SKM-1 treated with dmso at 0.1 percent for 144 hours (cell line): ENCODE measurements around the gene ERC1.

Source experiments
- DNase-seq: peaks from one replicate; lab custom pipeline; 2025; ENCODE audit not compliant: unreplicated experiment; lab: John Stamatoyannopoulos, UW

The ERC1 gene

DNA sequence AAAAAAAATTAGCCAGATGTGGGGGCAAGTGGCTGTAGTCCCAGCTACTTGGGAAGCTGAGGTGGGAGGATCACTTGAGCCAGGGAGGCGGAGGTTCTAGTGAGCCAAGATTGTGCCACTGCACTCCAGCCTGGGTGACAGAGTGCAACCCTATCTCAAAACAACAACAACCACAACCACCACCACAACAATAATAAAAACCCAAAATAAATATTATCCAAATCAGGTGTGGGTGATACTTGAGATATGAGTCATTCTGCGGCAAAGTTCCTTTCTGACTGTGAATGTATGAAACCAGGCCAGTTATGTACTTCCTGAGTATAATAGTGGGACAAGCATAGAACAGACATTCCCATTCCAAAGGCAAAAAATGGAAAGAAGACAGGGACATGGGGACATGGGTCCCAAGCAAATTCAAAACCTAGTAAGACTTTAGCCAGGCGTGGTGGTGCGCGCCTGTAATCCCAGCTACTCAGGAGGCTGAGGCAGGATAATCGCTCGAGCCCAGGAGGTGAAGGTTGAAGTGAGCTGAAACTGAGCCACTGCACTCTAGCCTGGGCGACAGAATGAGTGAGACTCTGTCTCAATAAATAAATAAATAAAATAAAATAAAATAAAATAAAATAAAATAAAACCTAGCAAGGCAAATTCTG, 9.7 kb upstream of the ERC1 start:
- DNase-seq, result no peak

GRCh38 chr12:981961-982360, 9.1 kb upstream of the ERC1 start:
- DNase-seq, result no peak

DNA sequence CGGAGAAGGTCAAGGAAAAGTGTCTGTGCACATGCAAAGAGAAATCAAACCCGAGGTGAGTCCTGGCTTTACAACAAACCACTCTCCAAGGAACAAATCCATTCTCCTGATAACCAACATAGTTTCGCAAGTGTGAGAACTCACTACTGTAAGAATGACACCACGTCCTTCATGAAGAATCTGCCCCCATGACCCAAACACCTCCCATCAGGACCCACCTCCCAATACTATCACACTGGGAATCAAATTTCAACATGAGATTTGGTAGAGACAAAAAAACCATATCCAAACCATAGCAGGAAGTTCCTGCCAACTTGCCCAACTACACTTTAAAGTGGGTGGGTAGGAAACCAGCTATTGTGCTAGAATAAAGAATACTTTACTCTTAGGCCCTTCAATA, 2.4 kb upstream of the ERC1 start:
- no peak for DNase-seq

DNA sequence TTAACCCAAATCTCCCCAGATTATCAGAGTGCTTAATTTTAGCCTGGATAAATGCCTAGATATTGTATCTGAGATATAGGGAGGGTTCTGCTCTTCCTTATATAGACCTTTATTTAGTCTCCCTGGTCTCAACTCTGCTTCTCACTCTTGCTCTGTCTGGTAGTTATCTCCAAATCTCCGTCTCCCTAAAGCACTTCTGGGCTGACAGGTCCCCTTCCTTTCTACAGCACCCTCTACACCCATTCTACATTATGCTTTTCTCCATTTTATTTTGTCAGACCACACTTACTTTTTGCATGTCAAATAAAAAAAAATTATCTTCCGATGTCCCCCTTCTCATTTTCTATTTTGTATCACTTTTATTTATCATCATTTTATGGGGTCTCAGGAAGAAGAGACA, 2.0 kb upstream of the ERC1 start:
- no peak for DNase-seq

- no peak for DNase-seq
These were observed 1.0 kb upstream of the ERC1 start for GRCh38 chr12:989751-990660.

GRCh38 chr12:991350-992333, 619 bp downstream of the ERC1 start:
- peak; percentile 47 for DNase-seq

DNA sequence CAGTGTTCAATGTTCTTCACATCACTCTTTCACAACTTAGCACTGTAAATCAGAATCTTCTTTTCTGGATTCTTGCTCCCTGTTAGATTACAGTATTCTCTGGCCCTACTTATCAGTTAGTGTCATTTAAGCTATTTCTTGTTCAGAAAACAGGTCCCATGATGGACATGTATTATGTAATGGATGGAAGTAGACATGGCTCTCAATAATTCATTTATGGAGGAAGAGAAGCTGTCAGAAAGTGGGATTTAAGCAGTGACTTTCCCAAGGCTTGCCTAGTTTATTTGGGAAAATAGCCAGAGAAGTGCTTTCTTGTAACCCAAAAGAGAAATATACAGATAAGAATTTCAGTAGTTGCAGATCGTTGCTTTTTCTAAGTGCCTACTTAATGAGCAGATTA, 1.6 kb downstream of the ERC1 start:
- DNase-seq, result no peak

DNA sequence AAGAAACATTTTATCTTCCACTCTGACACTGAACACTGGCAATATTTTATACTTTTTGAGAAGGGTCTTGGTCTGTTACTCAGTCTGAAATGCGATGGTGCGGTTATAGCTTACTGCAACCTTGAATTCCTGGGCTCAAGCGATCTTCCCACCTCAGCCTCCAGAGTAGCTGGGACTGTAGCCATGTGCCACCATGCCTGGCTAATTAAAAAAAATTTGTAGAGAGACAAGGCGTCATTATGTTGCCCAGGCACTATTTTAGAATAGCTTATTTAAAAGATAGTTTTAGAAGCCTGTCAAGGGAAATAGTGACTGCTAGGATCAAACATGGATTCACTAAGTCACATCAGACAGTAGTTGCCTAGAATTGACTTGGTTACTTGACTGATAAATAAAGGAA, 5.9 kb downstream of the ERC1 start:
- no peak for DNase-seq

- no peak for DNase-seq
These were observed 6.5 kb downstream of the ERC1 start for GRCh38 chr12:997505-997904.

DNA sequence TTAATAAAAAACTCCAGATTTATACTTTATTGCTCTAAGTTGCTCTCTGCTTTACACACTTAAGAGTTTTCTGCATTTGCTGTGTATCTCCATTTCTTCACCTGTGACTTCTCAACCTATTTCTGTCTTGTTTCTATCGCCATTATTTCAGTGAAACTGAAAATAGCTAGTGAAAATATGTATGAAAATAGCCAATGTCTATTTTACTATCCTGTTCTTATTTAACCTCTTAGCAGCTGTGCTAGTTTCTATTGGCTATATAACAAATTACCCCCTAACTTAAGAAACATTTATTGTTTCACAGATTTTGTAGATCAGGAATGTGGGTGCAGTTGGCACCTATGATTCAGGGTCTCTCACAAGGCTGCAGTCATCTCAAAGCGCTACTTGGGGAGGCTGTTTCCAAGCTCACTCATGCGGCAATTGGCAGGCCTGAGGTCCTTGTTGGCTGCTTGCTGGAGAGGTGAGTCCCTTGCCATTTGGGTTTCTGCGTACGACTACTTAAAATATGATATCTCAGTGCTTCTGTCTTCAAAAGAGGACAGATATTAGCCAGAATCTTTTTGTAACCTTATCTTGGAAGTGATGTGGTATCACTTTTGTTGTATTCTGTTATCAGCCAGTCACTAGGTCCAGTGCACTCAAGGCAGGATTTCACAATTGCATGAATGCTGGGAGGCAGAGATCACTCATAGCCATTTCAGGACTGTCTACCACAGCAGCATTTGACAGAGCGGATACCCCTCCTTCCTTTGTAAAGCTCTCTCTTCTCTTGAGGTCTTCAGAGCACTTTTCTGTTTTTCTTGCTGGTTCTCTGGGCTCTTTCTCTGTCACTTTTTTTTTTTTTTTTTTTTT, 7.2 kb downstream of the ERC1 start:
- DNase-seq, result no peak

GRCh38 chr12:999736-1000135, 8.7 kb downstream of the ERC1 start:
- DNase-seq, result peak; percentile 58

DNA sequence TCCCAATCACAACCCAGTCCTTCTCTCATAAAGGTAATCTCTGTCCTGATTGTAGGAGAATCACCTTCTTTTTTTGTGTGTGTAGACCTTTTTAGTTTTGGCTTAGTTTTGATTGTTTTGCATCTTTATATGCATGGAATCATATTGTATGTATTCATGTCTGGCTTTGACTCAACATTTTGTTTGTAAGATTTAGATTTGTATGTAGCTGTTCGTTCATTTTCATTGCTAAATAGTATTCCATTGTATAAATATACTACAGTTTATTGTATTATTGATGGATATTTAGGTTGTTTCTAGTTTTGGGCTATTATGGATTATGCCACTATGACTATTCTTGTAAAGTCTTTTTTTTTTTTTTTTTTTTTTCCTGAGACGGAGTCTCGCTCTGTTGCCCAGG, 10.5 kb downstream of the ERC1 start:
- no peak for DNase-seq

DNA sequence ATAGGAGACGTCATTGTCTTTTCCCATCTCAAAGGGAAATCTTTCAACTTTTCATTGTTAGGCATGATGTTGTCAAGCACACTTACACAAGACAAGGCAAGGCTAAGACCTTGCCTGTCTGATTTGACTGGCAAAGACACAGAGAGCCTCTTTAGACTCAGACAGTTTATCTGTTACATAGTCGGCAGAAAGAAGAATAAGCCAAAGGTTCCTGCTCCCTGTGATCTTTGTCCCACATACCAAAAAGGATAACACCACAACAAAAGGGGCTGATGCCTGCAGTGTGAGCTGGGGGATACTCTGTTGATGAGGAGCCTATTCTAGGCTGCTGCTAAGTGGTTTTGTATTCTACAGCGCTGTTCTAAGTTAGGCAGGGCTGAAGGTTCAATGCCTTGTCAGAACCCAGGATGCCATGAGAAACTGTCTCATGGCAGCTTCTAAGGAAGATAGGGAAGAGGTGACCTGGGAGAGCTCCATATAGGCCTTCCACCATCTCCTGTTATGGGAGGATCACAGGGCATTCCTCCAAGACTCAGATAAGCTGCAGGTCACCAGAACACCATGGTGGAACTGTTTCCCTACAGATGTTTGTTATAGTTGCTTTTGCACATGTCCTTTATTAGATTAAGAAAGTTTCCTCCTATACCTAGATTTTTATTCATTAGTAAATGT, 12.7 kb downstream of the ERC1 start:
- no peak for DNase-seq

DNA sequence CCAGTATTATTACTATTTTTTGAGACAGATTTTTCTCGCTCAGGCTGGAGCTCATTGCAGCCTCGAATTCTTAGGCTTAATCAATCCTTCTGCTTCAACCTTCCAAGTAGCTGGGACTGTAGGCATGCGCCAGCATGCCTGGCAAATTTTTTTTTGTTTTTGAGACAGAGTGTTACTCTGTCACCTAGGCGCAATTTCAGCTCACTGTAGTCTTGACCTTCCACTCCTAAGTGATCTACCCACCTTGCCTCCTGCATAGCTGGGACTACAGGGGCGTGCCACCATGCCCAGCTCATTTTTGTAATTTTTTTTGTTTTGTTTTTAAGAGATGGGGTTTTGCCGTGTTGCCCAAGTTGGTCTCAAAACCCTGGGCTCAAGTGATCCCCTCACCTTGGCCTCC, 15.2 kb downstream of the ERC1 start:
- no peak for DNase-seq

DNA sequence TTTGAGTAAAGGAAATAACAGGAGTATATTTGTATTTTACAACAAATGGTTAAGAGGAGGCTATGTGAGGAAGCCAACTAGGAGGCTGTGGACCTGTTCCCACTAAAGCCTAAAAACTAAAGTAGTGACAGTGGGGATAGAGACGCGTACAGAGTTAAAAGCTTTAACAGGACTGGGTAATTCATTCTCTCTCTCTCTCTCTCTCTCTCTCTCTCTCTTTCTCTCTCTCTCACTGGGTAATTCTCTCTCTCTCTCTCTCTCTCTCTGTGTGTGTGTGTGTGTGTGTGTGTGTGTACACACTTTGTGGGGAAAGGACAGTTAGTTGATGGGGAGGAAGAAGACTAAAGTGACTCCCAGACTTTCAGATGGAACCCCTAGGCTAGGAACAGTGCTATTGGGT, 16.3 kb downstream of the ERC1 start:
- no peak for DNase-seq

GRCh38 chr12:1007994-1008393, 17.0 kb downstream of the ERC1 start:
- no peak for DNase-seq

DNA sequence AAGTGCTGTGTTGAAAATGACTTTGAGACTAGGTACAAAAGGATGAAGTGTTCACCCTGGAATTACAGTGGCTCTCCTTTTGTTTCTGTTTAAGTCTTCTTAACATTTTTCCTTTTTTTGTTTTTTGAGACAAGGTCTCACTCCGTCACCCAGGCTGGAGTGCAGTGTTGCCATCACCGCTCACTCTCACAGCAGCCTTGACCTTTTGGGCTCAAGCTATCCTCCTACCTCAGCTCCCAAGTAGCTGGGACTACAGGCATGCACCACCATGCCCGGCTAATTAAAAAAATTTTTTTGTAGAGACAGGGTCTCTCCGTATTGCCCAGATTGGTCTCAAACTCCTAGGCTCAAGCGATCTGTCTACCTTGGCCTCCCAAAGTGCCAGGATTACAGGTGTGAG, 20.1 kb downstream of the ERC1 start:
- DNase-seq, result no peak

DNA sequence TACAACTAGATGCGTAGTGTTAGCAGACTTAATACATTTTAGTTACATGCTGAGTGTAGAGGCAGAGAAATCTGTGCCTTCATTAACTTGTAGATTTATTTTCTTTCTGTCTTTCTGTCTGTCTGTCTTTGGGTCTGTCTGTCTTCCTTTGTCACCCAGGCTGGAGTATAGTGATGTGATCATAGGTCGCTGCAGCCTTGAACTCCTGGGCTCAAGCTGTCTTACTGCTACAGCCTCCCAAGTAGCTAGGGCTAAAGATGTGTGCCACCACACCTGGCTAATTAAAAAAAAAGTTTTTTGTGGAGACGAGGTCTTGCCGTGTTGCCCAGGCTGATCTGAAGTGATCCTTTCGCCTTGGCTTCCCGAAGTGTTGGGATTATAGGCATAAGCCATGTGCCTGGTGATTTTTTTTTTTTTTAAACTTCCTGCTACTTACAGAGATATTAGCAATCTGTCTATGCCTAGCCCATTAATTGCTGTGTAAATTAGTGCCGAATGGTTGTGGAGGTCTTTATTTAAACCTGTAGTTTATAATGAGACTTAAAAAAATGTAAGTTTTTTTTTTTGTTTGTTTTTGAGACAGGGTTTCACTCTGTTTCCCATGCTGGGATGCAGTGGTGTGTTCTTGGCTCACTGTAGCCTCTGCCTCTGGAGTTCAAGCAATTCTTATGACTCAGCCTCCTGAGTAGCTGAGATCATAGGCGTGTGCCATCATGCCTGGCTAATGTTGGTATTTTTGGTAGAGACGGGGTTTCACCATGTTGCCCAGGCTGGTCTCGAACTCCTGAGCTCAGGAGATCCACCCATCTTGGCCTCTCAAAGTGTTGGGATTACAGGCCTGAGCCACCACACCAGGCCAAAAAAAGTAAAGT, 22.8 kb downstream of the ERC1 start:
- no peak for DNase-seq

GRCh38 chr12:1019283-1019682, 28.3 kb downstream of the ERC1 start:
- no peak for DNase-seq
